ENCODE measurements around the gene GCNT1.

DNA sequence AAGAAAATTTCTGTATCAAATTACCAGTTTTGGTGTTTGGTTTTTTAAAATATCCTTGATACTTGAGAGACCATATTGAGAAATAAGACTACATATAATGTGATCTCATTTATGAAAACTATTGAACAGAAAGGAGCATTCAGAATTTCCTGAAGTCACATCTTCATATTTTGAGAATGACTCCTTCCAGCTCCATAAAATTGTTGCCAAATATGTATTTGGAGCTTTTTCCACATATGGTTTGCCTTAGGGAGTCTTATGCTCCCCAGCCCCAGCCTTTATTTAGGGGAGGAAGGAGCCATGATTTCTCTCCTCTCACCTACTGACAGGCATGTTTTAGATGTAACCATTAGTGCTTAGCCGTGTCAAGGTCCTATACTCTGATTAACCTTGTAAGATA, 51.1 kb downstream of the GCNT1 start:
- no peak for TF ChIP-seq CTCF (IDR thresholded peaks at IDR 0.05)
- no peak for TF ChIP-seq EZH2 (IDR thresholded peaks at IDR 0.05; ENCODE audit: borderline replicate concordance, insufficient read depth, low read depth, low read length, poor library complexity, severe bottlenecking)
